ENCODE measurements around the gene PYM1. TPM values are rescaled to one million over a fixed set of nuclear protein-coding genes. Genes with fewer than 3 reads are reported as not detected.
A peak's percentile ranks its signal among the peaks of the same experiment; 100 is the strongest.

PYM1 gene
- 10 to 100 TPM; 18.2 to 28.2 (median 21.2) TPM for polyA plus RNA-seq (ENCODE audit: insufficient read length in 10 of 10)
- long read RNA-seq, donor 1, partial matches to known transcripts, result 0 of 6 reads
- long read RNA-seq, donor 1, other reads (novel, unspliced or antisense), result 0 of 6 reads
- long read RNA-seq, donor 2, partial matches to known transcripts, result 0 of 6 reads
- long read RNA-seq, donor 2, other reads (novel, unspliced or antisense), result 0 of 6 reads
- long read RNA-seq, donor 3, result 0 reads
- long read RNA-seq, donor 4, partial matches to known transcripts, result 0 of 8 reads
- long read RNA-seq, donor 4, other reads (novel, unspliced or antisense), result 0 of 8 reads
- long read RNA-seq, donor 5, partial matches to known transcripts, result 0 of 7 reads
- long read RNA-seq, donor 5, other reads (novel, unspliced or antisense), result 0 of 7 reads
- long read RNA-seq, donor 6, transcript PYM1-202 (3 exons, 1,073 nt), result major isoform, 9 of 18 reads
- long read RNA-seq, donor 6, transcript PYM1-203 (3 exons, 1,226 nt), result major isoform, 9 of 18 reads
- long read RNA-seq, donor 6, partial matches to known transcripts, result 0 of 18 reads
- long read RNA-seq, donor 6, other reads (novel, unspliced or antisense), result 0 of 18 reads
- long read RNA-seq, donor 7, partial matches to known transcripts, result 10 of 15 reads
- long read RNA-seq, donor 7, other reads (novel, unspliced or antisense), result 0 of 15 reads
- long read RNA-seq, donor 8, transcript PYM1-203 (3 exons, 1,226 nt), result major isoform, 5 of 9 reads
- long read RNA-seq, donor 8, partial matches to known transcripts, result 0 of 9 reads
- long read RNA-seq, donor 8, other reads (novel, unspliced or antisense), result 0 of 9 reads
- long read RNA-seq, donor 9, result 0 reads

DNA sequence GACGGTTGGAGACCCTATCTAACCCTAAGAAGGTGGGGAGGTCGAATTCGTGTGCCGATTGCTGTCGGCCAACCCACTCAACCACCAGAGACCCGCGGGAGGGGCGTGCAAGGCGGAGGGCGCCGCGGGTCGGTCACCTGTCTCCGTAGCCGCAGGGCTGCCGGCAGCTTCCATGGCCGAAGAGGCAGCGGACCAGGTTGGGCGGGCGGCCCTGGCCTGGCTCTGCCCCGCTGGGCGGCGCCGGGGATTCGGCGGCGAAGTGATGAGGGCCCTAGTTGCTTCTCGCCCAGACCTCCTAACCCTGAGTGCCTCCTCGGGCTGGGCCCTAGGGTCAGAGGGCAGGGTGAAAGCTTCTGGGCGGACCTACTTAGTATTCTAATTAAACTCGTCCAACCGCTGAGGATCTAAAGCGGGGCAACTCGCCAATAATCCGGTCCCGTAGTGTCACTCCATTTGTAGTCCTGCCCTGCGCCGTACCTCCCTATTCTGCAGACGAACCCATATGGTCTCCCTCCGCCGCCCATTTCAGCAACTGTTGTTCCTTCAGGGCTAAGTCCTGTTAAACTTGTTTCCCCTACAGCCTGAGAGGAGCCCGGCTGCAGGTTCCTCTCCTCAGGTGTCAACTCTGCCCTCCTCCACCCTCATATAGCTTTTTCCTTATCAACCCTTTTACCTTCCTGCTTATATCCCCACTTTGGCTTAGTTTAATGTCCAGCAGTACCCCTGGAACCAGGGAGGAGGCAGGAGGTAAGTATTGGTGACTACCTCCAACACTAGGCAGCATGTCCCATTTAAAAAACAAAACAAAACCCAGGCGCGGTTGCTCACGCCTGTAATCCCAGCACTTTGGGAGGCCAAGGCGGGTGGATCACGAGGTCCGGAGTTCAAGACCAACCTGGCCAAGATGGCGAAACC, at the start of gene PYM1:
Gene PYM1, minus strand, starts transcription at position 307 of the 915 bp plus-strand sequence. Its CDS starts 133 bp downstream, at position 174.
- DNase-seq, result peak; percentile 61 to 90 (median 78)

DNA sequence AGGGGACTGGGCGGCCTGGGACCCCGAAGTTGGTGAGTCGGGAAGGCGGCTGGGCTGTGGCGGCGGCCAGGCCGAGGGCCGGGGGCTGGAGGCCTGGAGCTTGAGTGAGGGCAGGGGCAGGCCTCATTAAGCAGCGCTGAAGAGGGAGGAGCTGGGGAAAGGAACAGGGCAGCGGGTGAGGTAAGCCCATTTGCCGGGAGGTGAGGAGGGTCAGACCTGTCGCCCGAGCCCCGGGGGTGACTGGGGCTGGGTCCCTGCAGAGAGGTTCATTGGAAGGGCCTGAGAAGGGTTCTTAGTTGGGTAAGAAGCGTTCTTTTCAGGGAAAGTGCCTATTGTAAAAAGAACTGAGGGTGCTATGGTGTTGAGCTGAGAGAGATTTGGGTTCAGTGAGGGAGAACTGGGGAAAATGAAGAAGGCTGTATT, 46.6 kb upstream of the PYM1 start:
- peak in 1 of 3 donors; percentile 54 for DNase-seq

DNA sequence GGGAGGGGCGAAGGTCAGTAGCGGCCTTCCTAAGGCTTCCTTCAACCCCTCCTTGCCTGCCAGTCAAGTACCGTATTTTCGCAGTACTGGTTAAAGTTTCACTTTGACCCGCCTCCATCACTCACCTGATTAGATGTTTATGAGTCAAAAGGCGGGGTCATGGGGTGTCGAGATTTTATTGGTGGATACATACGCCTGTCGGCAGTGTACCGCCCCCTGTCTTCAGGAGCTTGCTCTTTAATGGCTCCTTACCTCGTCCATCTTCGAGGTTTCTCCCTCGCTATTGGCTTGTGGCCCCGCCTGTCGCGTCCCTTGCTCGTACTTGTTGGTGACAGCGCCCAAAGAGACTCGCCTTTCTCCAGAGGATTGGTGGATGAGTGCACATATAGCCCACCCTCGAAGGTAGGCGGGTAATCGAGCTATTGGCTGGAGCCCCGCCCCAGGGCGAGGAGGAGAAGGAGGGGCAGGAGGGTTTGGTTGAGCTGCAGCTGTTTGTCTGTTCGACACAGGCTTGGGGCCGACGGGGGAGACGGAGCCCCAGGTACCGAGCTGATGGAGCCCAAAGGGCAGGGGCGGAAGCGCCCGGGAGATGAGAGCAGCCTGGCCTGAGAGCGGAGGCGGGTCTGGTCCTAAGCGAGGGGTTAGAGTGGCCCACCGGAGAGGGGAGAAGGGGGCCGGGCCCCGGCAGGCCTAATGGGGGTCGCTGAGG, 46.1 kb upstream of the PYM1 start, which contains the start of gene RAB5B:
Gene RAB5B, plus strand, starts transcription at position 480 of the 709 bp plus-strand sequence. CDS start 12,883 bp downstream, outside the sequence.
- DNase-seq, result peak; percentile 99 to 100 (median 100)

DNA sequence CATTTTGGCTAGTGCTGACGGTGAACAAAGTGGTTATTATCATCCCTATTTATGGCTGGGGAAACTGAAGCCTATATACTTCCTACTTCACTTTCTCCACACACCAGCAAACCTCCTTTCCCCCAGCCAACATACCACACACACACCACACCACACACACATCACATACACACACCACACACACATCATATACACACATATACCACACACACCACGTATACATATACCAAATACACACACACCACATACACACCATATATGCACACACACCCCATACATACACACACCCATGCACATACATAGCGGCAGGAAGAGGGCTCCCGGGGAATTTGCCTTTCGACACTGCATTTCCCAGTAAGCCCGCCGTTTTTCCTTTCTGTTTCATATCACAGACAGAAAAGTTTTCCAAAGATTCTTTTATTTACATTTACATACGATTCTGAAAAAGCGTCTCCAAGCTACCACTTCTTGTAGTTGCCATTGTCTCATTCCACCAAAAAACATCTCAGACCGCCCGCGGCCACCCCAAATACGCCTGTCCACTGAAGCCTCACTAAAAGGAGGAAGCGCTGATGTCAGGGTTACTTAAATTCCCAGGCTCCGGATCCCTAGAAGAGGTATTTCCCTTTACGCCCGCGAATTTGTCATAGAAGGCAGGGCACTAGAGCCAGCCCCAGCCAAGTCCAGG, 45.4 kb upstream of the PYM1 start:
- DNase-seq, result peak in 2 of 3 donors; percentile 59 to 79

DNA sequence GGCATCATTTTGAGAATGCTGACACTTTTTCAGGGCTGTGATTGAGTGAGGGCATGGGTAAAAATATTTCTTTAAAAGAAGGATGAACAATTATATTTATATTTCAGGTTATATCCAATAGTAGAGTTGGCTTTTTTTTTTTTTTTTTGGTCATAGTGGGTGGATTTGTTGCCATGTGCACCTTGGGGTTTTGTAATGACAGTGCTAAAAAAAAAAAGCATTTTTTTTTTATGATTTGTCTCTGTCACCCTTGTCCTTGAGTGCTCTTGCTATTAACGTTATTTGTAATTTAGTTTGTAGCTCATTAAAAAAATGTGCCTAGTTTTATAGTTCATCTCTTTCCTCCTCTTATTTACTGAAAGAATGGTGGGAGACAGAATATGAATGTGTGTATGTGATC, 44.8 kb upstream of the PYM1 start:
- DNase-seq, result no peak

DNA sequence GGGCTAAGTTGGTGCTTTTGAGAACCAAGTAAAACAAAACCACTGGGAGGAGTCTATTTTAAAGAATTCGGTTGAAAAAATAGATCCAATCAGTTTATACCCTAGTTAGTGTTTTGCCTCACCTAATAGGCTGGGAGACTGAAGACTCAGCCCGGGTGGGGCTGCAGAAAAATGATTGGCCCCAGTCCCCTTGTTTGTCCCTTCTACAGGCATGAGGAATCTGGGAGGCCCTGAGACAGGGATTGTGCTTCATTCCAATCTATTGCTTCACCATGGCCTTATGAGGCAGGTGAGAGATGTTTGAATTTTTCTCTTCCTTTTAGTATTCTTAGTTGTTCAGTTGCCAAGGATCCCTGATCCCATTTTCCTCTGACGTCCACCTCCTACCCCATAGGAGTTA, 44.3 kb upstream of the PYM1 start:
- DNase-seq, result no peak

DNA sequence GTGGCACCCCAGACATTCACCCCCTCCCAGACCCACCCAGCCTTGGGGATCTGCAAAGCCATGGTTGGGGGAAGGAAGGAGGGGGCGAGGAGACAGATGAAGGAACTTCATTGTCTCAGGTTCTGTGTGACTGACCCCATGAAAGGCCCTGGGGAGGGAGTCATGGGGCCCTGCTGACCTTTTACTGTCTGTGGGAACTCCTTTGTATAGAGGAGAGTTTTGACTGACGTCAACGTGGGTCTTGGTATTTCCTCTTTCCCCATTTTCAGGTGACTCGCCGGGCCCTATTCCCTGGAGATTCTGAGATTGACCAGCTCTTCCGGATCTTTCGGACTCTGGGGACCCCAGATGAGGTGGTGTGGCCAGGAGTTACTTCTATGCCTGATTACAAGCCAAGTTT, 43.1 kb upstream of the PYM1 start:
- no peak for DNase-seq

DNA sequence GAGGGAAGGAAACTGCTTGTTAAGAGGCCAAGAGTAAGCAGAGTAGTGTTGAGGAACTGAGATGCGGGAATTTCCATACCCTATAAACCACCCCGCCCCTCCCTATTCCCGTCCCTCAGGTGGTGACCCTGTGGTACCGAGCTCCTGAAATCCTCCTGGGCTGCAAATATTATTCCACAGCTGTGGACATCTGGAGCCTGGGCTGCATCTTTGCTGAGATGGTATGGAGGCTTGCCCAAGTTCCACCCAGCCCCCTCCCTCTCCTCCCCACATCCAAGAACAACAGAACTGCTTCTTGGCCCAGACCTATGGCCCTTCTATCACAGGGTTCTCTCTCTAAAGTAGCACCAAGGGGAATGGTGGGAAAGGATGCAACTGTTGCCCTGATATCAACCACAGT, 41.7 kb upstream of the PYM1 start:
- no peak for DNase-seq

DNA sequence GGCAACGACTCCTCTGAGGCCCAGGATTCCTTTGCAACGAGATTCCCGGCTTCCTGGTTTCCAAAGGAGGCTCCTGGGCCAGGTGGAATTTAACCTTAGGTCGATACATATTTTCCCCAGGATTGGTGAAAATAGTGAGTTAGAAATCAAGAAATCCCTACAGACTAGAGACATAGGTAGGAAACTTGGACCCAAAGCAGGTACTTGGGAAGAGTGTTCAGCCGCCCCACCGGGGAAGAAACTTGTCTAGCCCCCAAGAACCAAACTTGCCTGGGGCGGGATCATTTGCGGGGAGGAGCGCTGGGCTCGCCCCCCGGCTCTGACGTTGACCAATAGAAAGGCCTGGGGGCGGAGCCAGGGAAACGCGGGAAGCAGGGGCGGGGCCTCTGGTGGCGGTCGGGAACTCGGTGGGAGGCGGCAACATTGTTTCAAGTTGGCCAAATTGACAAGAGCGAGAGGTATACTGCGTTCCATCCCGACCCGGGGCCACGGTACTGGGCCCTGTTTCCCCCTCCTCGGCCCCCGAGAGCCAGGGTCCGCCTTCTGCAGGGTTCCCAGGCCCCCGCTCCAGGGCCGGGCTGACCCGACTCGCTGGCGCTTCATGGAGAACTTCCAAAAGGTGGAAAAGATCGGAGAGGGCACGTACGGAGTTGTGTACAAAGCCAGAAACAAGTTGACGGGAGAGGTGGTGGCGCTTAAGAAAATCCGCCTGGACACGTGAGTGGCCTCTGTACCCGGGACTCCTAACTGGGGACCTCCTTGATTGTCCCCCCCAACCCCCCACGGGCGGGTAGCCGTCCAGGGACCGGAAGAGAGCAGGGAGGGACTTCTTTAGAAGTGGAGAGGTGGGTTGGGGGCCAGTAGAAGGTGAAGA, 39.0 kb upstream of the PYM1 start, which contains the start of gene CDK2:
Gene CDK2, plus strand, starts transcription at position 423 of the 874 bp plus-strand sequence. Its CDS starts 179 bp downstream, at position 602.
- peak; percentile 84 to 96 (median 94) for DNase-seq

DNA sequence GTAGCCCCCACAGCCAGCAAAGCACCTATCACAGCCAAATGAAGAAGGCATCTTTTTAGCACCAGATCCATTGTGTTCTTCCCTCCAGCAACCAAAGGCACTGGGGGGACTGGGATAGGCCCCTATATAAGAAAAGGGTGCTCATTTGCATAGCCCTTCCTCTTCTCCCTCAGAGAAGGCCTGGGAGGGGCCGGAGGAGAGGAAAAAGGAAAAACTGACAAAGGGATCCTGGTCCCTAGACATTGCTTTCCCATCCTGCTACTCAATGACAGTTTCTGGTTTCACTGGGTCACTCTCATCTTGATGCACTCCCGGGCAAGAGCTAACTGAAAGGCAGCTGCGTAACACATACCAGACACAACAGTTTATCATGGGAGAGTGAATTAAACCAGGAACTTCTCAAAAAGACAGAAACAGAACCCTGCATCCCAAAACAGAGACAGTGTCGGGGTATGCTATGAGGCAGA, 38.3 kb upstream of the PYM1 start, which contains the start of gene PMEL:
Gene PMEL, minus strand, starts transcription at position 102 of the 467 bp plus-strand sequence. Its CDS starts 31 bp downstream, at position 71.
- DNase-seq, result peak in 1 of 3 donors; percentile 21

DNA sequence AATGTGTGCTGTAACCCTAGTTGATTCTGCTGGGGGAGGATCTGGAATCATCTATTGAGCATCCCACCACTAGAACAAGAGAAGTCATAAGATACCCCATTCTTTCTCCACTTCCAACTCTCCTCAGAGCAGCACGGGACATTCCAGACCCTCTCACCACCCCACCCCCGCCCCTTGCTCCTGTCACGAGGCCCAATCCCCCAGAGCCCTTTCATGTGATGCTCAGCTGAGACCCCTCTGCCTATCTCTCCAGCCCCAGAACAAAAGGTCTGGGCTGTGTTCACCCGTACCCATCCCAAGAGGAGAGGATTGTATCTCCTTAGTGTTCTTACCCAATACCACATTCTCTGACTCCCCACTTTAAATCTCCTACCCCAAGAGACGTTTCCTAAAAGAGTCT, 37.5 kb upstream of the PYM1 start:
- no peak for DNase-seq

DNA sequence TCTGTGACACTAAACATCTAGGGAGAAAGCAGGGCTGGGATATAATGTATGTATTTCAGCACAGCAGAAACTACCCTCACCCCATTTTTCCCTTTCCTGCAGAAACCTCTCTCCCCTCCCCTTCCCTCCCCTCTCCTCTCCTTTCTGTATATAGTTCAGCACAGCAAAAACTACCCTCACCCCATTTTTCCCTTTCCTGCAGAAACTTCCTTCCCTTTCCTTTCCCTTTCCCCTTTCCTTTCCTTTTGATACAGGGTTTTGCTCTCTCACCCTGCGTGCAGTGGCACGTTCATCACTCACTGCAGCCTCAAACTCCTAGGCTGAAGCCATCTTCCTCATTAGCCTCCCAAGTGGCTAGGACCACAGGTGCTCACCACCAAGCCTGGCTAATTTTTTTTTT, 36.1 kb upstream of the PYM1 start:
- no peak for DNase-seq

DNA sequence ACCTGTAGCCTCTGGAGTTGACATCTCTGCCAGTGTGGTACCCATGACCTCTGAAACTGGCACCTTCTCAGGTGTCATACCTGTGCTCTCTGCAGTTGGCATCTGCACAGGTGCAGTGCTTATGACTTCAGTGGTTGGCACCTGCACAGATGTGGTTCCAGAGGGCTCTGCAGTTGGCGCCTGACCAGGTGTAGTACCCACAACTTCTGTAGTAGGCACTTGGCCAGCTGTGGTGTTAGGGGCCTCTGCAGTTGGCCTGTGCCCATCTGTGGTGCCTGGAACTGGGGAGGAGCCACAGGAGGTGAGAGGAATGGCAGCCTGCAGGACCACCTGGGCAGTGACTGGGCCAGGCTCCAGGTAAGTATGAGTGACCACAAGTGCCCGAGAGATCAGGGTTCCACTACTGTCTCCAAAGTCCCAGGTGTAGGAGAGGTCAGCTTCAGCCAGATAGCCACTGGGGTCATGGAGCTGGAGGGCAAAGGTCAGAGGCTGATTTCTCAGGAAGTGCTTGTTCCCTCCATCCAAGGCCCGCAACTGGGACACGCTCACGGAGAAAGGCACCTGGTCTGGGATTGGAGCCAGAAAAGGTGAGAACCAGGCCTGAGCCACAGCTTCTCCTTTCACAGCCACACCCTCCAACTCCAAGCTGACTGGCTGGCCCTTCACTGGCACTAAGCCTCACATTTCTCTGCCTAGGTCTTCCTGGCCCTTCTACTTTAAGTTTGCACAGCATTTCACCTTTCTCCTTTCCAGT, 29.6 kb upstream of the PYM1 start:
- DNase-seq, result no peak

DNA sequence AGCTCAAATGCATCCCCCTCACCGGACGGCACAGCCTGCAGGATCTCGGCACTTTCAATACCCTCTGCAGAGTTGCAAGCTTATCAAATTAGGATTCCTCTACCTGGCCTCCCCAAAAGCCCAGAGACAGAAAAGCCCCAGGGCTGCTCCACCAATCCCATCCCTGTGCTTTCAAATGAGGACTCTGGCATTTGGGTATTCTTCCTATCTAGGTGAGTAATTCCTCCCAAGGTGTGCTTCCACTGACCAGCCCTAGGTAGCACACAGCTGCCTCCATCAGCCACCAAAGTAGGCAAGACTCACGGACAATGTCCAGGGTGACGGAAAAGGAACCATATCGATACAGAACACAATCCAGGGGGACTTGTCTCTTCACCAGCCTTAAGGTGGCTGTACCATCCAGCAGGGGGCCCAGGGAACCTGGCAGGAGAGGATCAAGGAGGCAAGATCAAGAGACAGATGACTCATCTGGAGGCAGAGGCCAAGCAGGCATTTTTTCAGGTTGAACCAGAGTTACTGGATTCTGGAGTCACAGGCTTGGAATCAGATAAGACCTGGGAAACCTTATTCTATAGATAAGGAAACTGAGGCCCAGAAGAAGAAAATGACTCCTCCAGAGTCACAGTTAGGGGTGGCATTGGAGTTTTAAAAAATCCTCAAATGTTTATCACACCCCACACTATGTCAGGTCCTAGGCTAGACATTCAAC, 28.3 kb upstream of the PYM1 start:
- DNase-seq, result no peak

DNA sequence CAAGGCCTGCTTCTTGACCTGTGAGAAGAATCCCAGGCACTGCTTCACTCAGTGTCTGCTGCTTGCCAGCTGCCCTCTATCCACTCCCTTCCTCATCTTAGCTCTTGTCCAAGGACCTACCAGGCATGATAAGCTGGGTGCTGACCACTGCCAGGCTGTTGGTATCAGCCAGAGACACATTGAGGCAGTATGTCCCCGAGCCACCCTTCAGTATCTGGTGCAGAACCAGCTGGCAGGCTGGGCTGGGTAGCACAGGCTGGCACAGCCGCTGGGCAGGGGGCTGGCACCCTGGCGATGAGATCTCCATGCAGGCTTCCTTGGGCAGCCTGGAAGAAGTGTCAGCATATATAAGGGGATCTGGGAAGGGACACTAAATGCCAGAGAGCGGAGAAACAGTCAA, 27.6 kb upstream of the PYM1 start:
- no peak for DNase-seq

DNA sequence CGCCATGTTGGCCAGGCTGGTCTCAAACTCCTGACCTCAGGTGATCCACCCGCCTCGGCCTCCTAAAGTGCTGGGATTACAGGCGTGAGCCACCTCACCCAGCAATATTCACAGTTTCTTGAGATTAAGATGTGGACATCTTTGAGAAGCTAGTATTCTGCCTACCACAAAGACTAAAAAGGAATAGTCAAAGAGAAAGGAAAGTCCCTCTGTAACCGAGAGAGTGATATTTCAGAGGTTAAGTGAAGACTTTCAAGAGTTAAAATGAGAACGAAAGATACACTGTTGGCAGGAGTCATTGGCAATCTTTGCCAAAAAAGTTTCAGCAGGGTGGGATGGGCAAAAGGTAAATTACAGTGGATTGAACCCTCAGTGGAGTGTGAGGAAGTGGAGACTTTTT, 18.9 kb upstream of the PYM1 start:
- no peak for DNase-seq

DNA sequence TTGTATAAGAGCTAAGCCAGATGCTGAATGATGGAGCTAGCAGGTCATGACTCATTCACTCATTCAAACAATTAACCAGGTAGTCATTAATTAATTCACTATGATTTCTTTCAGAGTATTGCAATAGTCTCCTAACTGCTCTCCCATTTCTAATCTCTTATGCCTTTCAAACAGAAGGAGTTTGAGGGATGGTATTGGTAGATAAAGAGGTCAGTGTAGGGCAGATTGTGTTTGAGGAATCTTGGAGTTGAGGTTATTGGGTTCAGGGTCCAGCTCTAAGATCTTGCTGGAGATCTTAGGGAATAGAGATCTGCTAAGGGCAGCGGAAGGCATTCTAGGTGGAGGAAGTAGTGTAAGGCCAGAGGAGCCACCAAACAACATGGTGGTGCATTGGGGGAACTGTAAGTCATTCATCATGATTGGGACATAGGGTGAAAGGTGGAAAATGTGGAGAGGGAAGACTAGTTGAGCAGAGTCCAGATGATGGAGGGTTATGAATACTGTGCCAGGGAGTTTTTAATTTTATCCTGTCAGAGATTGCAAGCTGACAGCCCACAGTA, 15.0 kb upstream of the PYM1 start:
- no peak for DNase-seq

Data from muscle of back (tissue), 13 donors.